ENCODE results near the gene LCNL1.

- no peak for TF ChIP-seq CTCF (IDR thresholded peaks at IDR 0.05)
- TF ChIP-seq POLR2A (IDR thresholded peaks at IDR 0.05), result no peak
- no peak for TF ChIP-seq POLR2AphosphoS5 (IDR thresholded peaks at IDR 0.05; ENCODE audit: insufficient read depth in 1 of 2, low read depth in 1 of 2)
Measured at GRCh38 chr9:136972335-136972734, 10.5 kb upstream of the LCNL1 start.

Measured in vagina (tissue), 2 donors.